GM18867 (cell line): ENCODE results near the gene TEDDM1.

Experiments used
- ATAC-seq: cut with Tn5 transposase; IDR thresholded peaks from one replicate; pipeline ENCODE4 v1.9.1; 2021; ENCODE audit warnings: mild to moderate bottlenecking, moderate library complexity; ENCODE audit not compliant: unreplicated experiment

TEDDM1 gene

DNA sequence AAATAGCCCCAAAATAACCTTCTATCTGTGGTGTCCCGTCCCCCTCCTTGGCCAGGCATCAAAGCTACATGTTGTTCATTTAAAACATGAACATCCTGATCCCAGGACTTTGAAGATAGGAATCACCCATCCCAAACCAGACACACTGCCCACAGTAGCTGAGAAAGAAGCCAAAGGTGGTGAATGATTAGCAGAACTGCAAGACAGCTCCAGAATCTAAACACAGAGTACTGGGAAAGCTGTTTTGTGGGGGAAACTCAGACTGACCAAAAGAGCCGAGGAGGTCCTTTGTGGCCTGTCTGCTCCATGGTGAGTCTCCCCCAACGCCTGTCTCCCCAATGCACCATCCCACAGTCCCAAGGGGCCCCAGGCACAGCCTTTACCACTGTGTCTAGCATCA lies 7.3 kb upstream of the TEDDM1 start:
- ATAC-seq, result no peak

DNA sequence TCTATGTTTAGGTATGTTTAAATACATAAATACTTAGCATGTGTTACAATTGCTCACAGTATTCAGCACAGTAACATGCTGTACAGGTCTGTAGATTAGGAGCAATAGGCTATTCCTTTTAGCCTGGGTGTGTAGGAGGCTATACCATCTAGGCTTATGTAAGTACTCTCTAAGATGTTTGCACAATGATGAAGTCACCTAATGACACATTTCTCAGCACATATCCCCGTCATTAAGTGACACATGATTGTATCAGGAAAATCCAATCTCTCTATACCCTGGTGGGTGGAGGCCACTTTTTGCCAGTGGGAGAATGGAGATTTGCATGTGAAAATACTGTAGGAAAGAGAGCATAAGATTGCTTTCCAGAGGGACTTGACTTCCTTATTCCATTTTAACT lies 5.5 kb upstream of the TEDDM1 start:
- no peak for ATAC-seq

DNA sequence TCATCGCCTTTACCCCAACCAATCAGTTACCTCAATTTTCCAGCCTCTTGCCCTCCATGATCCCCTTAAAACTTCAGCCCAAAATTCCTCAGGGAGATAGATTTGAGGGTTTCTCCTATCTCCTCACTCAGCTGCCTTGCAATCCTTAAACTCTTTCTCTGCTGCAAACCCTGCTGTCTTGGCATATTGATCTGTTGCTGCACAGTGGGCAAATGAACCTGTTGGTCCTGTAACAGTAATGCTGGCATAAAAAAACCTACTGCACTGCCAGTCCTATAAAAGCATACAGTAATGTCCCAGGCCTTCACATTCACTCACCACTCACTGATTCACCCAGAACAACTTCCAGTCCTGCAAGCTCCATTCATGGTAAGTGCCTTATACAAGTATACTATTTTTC lies 5.1 kb upstream of the TEDDM1 start:
- ATAC-seq, result no peak

DNA sequence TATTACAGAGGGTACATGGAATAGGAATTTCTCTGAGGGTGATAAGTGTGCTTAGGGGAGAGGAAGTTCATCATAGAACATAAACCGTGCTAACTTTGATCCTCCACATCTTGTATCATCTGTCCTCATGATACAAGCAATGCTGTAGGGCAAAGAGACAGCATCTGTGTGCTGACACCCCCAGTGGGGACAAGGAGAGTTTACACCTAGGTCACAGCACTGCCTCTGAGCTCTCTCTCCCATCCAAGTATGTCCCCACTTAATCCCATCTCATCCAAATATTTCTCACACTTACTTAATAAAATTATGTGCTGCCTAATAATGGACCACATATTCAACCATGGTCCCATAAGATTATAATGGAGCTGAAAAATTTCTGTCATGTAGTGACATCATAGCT lies 4.3 kb upstream of the TEDDM1 start:
- no peak for ATAC-seq

DNA sequence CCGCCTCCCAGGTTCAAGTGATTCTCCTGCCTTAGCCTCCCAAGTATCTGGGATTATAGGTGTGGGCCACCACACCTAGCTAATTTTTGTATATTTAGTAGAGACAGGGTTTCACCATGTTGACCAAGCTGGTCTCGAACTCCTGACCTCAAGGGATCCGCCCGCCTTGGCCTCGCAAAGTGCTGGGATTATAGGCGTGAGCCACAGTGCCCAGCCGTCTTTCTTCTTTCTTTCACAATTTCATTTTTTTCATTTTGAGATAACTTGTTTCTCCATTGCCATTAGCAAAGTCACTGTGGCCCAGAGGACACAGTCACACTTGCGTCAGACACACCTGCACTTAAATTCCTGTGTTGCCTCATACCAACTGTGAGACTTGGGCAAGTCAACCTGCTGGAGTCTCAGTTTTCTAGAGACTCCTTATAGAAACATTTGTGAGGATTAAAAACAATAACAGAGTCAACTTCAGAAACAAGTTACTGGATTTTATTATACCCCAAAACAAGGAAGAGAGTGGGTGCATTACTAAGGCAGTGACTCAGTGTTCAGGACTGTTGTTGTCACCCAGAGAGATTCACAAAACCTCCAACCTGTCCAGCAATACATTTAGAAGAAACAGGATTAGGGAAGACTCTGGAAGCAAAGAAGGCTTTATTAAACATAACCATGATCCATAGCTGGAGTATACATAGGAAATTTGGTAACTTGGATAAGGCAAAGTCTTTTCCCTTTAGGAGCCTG lies 2.6 kb downstream of the TEDDM1 start:
- no peak for ATAC-seq

DNA sequence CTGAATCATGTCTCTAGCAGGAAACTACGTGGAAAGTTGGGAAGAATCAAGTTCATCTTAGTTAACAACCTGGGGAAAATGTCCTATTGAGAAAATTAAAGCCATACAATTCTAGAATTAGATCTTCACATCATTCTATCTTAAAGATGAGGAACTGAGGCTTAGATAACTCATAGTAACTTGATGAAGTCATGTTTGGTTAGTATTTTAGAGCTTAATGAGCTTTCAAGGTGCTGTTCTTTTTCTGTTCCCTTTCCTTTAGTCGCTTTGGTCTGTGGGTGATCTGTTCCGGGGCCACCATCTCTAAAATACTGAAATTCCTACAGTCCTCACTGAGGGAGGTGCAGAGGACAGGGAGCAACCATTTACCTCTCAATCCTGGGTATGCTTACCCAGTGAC lies 4.6 kb downstream of the TEDDM1 start:
- ATAC-seq, result no peak

DNA sequence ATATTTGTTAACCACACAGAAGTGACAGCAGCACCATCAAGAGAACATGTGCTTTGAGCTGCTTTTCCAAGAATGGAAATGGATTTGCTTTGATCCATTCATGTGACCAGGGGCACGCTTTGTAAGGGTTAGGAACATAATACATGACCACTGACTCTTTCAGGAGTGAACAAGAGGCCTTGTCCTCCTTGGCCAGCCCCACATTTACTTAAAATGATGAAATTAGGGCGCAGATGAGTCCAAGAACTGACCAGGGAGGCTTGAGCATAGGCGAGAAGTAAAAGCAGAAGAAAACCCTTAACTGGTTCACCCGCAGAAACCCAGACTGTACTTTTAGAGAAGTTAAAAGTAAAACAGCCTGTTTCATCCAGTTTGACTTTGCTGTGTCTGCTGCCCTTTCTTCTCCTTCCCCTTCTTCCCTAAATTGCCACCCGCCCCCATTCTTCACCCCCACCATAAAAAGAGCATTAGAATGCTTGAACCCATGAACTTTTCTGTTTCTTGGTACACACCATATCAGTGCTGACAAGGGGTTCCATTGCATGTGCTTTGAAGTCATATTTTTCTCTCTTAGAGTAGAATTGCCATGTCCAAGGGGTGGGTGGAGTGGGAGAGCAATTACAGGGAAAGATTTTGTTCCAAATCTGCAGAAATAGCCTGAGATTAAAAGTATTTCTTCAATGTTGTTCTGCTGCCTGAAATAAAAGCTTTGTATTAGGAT lies 6.3 kb downstream of the TEDDM1 start:
- ATAC-seq, result no peak

DNA sequence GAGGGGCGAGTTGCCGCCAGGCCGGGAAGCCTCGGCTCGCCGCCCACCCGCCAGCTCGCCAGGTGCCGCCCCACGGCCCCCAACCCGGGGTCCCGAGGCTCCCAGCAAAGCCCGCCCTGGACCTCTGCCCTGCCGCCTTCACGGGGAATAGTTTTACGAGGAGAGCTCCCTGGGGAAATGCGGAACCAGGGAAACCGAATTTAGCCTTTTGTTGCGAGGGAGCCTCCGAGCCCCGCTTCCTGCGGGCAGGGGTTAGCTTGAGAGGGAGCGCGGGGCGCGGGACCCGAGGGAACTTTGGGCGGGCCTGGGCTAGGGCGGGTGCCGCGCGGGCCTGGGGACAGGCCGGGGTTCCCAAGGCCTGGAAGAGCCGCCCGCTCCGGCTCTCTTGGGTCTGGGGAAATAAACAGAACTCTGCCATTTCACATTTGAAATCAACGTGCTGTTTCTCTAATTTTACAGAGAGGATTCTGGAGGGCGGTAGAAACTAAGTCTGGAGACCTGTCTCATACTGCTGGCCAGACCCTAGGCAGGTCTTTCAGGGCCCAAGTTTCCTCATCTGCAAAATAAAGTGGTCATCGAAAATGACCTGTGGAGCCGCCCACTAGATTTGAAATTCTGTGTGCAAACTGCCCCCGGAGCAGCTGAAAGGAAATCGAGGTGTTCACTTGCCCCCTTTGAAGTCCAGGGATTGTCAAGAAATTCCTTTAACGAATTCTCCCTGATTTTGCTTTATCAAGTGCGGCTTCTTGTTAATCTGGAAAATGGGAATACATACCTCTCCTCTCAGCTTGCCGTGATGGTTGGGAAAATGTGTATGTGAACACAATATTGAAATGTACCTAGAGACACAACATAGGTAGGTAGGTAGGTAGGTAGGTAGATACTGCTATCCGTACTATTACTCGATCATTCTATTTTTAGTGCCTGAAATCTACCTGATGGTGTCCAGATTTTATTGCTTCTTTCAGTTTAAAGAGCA lies 8.1 kb downstream of the TEDDM1 start:
- peak; percentile 5 for ATAC-seq

DNA sequence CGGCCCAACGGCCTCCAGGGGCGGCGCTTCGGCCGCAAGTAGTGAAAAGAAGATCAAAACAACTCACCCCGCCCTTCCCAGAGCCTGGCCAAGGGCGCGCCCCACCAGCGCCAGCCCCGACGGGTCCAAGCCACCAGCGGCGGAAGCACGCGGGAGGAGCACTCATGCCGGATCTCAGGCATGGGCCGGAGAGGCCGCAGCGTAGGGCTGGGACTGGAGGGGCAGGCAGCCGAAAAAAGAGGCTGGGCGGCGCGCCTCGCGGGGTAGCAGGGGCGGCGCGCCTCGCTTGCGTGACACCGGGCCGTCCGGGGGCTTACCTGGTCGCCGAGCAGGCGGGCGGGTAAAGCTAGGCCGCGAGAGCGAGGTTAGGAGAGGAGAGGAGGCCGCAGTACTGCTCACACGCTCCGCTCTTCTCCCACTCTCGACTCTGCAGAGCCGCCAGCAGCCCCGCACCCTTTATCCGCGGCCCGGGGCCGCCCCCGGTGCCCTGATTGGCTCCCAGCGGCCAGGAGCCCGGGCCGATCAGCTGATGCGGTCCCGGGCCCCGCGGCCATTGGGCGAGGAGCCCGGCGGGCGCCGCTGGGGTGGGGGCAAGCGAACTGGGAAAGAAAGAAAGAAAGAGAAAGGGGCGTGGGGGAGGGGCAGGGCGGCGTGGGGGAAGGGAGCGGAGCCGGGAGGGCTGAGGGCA lies 9.0 kb downstream of the TEDDM1 start, which contains the start of gene GLUL:
GLUL (minus strand) TSS at position 429 of the 688 bp plus-strand sequence. CDS start 3,053 bp downstream, outside the sequence.
- peak; percentile 81 for ATAC-seq

DNA sequence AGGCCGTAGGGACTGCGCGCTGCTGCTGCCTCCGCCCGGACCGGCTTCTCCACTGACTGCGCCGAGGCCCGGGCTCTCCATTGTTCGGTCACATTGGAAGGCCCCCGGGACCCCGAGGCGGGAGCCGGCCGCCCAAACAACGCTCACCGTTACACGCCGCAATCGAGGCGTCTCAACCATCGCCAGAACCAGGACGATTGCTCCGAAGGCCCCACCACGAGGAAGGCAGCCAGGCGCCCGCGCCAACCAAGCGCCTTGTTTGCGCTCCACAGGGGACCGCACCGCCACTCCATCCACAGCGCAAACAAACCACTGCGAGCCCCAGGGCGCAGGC lies 9.5 kb downstream of the TEDDM1 start:
- no peak for ATAC-seq

DNA sequence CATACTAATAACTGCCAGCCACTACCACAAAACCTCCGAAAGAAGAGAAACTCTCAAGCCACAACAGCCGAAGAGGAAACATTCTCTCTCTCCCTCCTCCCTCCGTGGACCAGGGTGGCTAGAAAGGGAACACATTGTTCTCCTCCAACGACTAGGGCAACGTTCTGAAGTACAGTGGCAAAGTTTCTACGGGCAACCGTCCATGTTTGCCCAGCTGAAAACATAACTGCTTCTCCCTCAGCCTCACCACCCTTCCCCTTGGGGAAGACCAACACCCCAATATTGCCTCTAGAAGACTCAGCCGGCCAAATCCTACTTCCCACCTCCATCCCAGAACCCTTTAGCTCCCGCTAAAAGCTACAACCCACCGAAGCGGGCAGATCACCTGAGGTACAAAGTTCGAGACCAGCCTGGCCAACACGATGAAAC lies 10.8 kb downstream of the TEDDM1 start:
- ATAC-seq, result no peak

DNA sequence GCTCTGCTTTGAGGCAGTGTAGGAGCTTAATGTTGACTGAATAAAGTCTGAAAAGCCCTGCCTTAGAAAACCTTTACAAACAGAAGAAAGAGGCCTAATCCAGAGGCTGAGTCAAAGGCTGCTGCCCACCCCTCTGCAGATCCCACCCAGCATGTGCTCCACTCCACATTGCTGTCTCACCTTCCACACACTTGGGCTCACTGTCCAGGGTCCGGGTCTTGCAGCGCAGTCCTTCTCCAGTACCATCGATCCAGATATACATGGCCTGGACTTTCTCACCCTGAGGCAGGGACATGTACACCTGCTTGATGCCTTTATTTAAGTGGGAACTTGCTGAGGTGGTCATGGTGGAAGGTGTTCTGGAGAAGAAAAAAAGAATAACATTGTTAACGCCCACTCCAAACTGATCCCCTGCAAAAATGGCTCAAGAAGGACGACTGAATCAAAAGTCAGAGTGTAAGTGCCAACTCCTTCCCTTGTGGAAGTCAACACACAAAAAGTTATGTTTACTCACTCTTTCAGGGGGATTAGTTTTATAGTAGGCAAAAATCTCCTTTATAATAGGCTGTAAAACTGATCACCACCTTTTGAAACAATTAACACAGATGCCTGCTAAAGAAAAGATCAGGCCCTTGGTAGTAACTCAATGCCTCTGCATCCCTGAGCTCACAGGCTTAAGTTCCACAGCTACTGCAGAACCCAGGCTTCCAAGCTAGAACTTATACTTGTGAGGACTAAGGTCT lies 11.9 kb downstream of the TEDDM1 start:
- ATAC-seq, result no peak

DNA sequence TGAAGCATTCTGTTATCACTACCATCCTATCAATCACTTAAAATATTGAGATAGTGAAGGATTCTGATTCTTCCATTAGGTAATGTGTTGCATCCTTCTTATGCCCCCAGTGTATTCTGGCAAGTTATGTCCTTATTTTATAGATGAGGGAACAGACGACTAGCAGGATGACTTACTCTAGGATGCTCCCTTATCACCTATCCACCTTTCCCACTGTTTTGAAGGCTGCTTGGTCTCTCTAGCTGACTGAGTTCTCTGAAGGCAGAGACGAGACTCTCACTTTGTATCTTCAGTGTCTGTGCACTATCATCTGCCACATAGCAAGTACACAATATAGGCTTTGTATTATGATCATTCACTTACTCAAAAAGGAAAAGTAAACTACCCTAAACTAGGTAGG lies 12.9 kb downstream of the TEDDM1 start:
- ATAC-seq, result no peak

DNA sequence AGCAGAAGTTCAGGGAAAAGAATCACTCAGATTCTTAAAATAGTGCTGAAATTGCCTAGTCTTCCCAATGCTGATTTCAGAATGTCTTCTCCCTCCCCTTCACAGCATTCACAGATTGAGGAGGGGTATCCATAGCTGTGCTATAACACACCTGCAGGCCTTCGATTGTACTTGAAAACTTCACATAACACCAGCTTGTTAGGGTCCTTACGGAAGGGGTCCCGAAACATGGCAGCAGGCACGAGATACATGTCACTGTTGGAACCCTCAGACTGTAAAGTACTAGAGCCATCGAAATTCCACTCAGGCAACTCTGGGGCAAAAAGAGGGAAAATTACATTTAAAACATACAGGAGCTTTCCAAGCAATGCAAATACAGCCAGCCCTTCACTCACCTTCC lies 13.5 kb downstream of the TEDDM1 start:
- ATAC-seq, result no peak

DNA sequence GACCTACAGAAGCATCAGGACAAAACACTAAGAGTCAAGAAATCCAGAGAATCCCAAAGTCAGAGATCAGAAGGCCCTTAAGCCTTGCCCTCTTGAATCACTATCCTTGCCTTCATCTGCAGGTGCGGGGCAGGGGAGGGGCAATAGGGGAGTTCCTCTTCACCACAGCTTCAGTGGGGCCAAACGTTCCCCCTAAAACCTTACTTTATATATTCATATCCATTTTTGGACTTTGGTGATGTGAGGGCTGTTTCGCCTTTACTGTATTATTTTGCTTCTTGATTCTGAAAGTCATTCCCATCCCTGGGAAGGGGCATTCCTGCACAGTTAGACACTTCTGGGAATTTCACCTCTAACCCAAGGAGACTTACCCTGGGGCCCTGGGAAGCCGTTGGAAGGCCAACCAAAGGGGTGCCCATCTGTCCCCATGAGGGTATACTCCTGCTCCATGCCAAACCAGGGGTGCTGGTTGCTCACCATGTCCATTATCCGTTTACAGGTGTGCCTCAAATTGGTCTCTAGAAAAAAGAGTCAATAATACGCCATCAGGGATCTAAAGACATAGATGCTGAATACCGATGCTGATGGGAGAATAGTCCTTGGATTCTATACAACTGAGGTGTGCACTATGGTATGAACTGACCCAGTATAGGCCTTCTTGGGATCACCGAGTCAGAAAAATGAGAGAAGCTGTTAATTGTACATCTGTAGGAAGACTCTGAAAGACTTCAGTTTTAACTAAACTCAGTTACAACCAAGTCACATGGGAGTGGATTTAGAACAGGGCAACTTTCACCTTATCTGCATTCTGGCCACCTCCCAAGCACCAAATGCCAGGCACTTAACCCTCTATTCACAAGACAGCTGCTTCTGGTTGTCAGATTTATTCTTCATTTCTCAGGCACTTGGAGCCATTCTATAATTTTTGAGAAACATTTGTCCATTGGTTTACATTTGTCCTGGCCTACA lies 14.3 kb downstream of the TEDDM1 start:
- no peak for ATAC-seq

DNA sequence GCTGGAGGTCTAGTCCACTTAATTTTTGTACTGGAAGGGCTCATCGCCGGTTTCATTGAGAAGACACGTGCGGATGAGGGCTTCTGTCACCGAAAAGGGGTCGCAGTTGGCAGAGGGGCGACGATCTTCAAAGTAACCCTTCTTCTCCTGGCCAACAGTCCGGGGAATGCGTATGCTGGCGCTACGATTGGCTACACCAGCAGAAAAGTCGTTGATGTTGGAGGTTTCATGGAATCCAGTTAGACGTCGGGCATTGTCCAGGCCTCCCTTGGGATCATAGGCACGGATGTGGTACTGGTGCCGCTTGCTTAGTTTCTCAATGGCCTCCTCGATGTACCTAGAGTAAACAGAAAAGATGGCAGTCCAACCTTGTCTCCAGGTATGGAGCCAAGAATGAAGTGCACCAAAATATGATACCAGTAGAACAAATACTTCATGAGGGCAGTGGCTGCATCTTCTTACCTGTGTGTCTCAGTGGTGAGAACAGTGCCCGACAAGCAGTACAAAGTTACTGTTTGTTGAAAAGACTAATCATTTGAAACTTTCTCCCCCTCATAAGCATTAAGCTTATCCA lies 16.0 kb downstream of the TEDDM1 start:
- ATAC-seq, result no peak

DNA sequence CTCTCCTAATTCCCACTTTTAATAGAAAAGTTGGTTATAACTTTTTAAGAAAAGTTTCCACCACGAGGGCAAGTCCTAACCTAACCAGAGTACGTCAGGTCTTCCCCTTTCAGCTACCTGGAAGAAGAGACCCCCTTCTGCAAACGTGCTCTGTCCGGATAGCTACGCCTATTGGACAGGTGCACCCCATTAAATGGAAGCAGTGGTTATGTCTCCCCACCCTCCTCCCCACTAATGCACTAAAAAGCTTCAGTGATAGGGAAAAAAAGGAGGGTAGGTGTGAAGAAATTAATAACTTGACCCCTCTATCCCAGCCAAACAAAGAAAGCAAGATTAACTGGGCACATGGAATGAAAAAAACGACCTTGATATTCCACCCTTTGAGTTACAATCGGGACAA lies 16.5 kb downstream of the TEDDM1 start:
- ATAC-seq, result no peak

DNA sequence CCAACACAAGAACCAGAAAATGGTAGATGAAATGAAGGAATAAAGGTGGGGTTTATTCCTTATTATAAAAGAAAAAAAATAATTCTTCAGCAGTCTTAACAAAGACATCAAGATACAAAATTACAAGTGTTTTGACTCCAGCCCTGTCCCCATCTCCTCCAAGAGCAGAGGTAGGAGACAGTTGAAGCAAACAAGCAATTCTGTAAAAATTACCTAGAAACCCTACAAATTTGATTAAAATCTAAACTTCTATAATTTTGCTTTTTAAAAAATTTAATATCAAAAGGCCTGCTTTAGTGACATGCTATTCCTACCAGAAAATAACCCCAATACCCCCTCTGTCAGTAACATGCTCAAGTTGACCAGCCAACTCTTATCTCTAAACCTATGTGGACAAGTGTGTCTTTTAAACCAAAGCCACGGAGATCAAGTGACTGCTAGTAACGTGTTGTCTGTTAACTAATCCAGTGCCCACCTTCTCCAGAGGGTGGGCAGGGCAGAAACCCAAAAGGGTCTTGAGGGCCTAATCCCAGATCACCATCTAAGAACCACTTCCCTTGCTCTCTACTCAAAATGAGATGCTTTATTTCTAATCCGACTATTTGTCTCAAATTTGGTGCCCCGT lies 17.3 kb downstream of the TEDDM1 start:
- ATAC-seq, result no peak
